ENCODE results near the gene PHF10.

The PHF10 gene

DNA sequence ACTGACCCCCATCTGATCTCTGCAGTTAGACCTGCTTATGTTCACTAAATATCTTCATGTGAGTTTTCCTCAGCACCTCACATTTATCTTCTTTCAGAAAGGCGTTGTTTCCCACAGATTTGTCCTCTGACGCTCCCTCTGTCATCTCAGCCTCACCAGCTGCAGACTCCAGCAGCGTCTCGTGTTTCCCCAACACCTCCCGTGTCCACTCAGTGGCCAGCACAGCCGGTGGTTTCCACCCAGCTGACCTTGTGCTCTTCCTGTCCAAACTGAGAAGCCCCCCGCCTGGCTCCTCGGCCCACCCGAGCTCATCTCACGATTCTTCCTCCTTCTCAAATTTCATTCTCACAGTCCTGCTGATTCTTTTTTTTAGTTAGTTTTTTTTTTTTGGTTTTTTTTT, 39.6 kb upstream of the PHF10 start:
- H3K36me3 ChIP-seq (replicated peaks in 1 of 2; ENCODE audit: control insufficient read depth in 2 of 2, insufficient read depth in 2 of 2, low read length in 2 of 2) = peaks cover 14 to 92% of the 10 kb centered on the region in 2 donors
- no peak overlapping the region for H3K9ac ChIP-seq (ENCODE audit: low read depth, low read length, poor library complexity)
- H2AK5ac ChIP-seq (ENCODE audit: low read depth, low read length) = no peak overlapping the region
- H3K4me2 ChIP-seq (ENCODE audit: insufficient read depth, low read length, poor library complexity, severe bottlenecking) = no peak overlapping the region
- no peak overlapping the region for H3K23ac ChIP-seq (ENCODE audit: low read depth, low read length, poor library complexity)
- H3K79me1 ChIP-seq (ENCODE audit: low read depth, low read length) = no peaks in the 10 kb centered on the region
- H3K18ac ChIP-seq (ENCODE audit: low read length) = no peak overlapping the region
- no peak overlapping the region for H2BK15ac ChIP-seq (ENCODE audit: low read length)
- no peak overlapping the region for H4K91ac ChIP-seq (ENCODE audit: low read depth, low read length, poor library complexity)
- H3K27ac ChIP-seq (replicated peaks; ENCODE audit: low read length) = no peak overlapping the region
- H3K4me3 ChIP-seq (ENCODE audit: low read length in 2 of 2) = no peak overlapping the region
- H4K8ac ChIP-seq (ENCODE audit: low read depth, low read length) = no peak overlapping the region
- no peak for DNase-seq (ENCODE audit: low spot score)
- H3K27me3 ChIP-seq (ENCODE audit: control insufficient read depth in 3 of 3, insufficient read depth in 3 of 3, low read depth in 1 of 3, low read length in 3 of 3) = no peaks in the 10 kb centered on the region
- H2AFZ ChIP-seq (ENCODE audit: low read length) = no peak overlapping the region
- H3K9me3 ChIP-seq (replicated peaks in 1 of 2; ENCODE audit: control insufficient read depth in 2 of 2, insufficient read depth in 1 of 2, low read depth in 1 of 2, low read length in 2 of 2) = no peaks in the 10 kb centered on the region
- no CpG with 5 or more reads among the region's 10 CpGs for WGBS, 2 donors (ENCODE audit: extremely low coverage in 2 of 2, insufficient read length in 2 of 2, insufficient replicate concordance in 1 of 2)
- H3K14ac ChIP-seq (ENCODE audit: low read length) = no peak overlapping the region
- H2BK12ac ChIP-seq (ENCODE audit: low read length) = no peak overlapping the region
- no peaks in the 10 kb centered on the region for H3K4me1 ChIP-seq (ENCODE audit: control insufficient read depth in 2 of 2, insufficient read depth in 1 of 2, low read depth in 1 of 2, low read length in 2 of 2)
- no peak overlapping the region for H3K4ac ChIP-seq (ENCODE audit: low read length)
- H2BK120ac ChIP-seq (ENCODE audit: low read depth, low read length) = no peak overlapping the region
- H2BK5ac ChIP-seq (ENCODE audit: low read length) = no peak overlapping the region

DNA sequence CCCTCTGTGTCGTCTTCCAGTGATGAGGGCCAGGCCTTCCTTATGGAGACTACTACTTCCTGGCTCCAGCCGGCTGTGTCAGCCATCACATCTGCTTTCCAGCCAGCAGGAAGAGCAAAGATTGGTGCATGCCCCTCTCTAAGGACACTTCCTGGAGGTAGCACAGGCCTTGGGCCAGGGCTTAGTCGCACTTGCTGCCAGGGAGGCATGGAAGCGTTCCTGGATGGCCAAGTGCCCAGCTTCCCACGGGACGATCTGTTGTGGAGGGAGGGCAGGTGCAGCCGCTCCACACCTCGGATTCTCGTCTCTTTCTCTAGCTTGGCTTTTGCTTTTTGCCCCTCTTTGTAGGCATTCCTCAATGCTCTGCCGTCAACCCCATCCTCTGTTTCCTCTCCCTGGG, 39.0 kb upstream of the PHF10 start:
- H3K4me3 ChIP-seq (ENCODE audit: low read length in 2 of 2) = no peak overlapping the region
- H3K23ac ChIP-seq (ENCODE audit: low read depth, low read length, poor library complexity) = no peak overlapping the region
- no peaks in the 10 kb centered on the region for H3K4me1 ChIP-seq (ENCODE audit: control insufficient read depth in 2 of 2, insufficient read depth in 1 of 2, low read depth in 1 of 2, low read length in 2 of 2)
- H3K14ac ChIP-seq (ENCODE audit: low read length) = no peak overlapping the region
- WGBS, 2 donors (ENCODE audit: extremely low coverage in 2 of 2, insufficient read length in 2 of 2, insufficient replicate concordance in 1 of 2) = no CpG with 5 or more reads among the region's 10 CpGs
- H3K4ac ChIP-seq (ENCODE audit: low read length) = no peak overlapping the region
- H3K18ac ChIP-seq (ENCODE audit: low read length) = no peak overlapping the region
- H2AFZ ChIP-seq (ENCODE audit: low read length) = no peak overlapping the region
- no peak overlapping the region for H2BK15ac ChIP-seq (ENCODE audit: low read length)
- no peaks in the 10 kb centered on the region for H3K27me3 ChIP-seq (ENCODE audit: control insufficient read depth in 3 of 3, insufficient read depth in 3 of 3, low read depth in 1 of 3, low read length in 3 of 3)
- no peak overlapping the region for H3K9ac ChIP-seq (ENCODE audit: low read depth, low read length, poor library complexity)
- H3K9me3 ChIP-seq (replicated peaks in 1 of 2; ENCODE audit: control insufficient read depth in 2 of 2, insufficient read depth in 1 of 2, low read depth in 1 of 2, low read length in 2 of 2) = no peaks in the 10 kb centered on the region
- no peak overlapping the region for H2BK5ac ChIP-seq (ENCODE audit: low read length)
- H3K36me3 ChIP-seq (replicated peaks in 1 of 2; ENCODE audit: control insufficient read depth in 2 of 2, insufficient read depth in 2 of 2, low read length in 2 of 2) = peaks cover 14 to 93% of the 10 kb centered on the region in 2 donors
- no peak overlapping the region for H4K91ac ChIP-seq (ENCODE audit: low read depth, low read length, poor library complexity)
- no peak overlapping the region for H2BK120ac ChIP-seq (ENCODE audit: low read depth, low read length)
- DNase-seq (ENCODE audit: low spot score) = no peak
- H3K4me2 ChIP-seq (ENCODE audit: insufficient read depth, low read length, poor library complexity, severe bottlenecking) = no peak overlapping the region
- no peak overlapping the region for H4K8ac ChIP-seq (ENCODE audit: low read depth, low read length)
- H3K27ac ChIP-seq (replicated peaks; ENCODE audit: low read length) = no peak overlapping the region
- no peak overlapping the region for H2BK12ac ChIP-seq (ENCODE audit: low read length)
- no peaks in the 10 kb centered on the region for H3K79me1 ChIP-seq (ENCODE audit: low read depth, low read length)
- no peak overlapping the region for H2AK5ac ChIP-seq (ENCODE audit: low read depth, low read length)

DNA sequence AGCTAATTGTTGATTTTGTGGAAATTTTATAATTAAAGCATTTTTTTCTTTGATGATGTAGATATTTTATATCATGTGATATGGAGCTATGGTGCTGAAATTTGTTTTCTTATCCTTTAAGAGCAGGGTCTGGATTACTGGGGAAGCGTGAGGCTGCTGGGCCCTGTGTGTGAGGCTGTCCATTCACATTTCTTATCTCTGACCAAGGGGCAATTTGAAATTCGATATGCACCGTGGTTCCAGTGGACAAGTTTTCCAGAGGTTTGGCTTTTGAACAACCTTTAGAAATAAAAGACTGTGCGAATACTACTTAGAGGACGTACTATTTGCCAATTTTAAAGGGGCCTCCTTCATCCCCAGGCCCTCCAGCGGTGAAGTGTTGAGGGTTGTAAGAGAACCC, 30.9 kb upstream of the PHF10 start:
- Histone ChIP-seq H3K23ac (ENCODE audit: low read depth, low read length, poor library complexity) (no peak overlapping the region), H3K4me3 (ENCODE audit: low read length in 2 of 2) (no peak overlapping the region), H3K27ac (replicated peaks; ENCODE audit: low read length) (no peak overlapping the region), H2BK12ac (ENCODE audit: low read length) (no peak overlapping the region), H2AK5ac (ENCODE audit: low read depth, low read length) (no peak overlapping the region), H3K18ac (ENCODE audit: low read length) (no peak overlapping the region), H3K4me2 (ENCODE audit: insufficient read depth, low read length, poor library complexity, severe bottlenecking) (no peak overlapping the region), H2AFZ (ENCODE audit: low read length) (no peak overlapping the region), H2BK120ac (ENCODE audit: low read depth, low read length) (no peak overlapping the region), H4K8ac (ENCODE audit: low read depth, low read length) (no peak overlapping the region), H3K9me3 (replicated peaks in 1 of 2; ENCODE audit: control insufficient read depth in 2 of 2, insufficient read depth in 1 of 2, low read depth in 1 of 2, low read length in 2 of 2) (no peaks in the 10 kb centered on the region), H2BK15ac (ENCODE audit: low read length) (no peak overlapping the region), H3K4me1 (ENCODE audit: control insufficient read depth in 2 of 2, insufficient read depth in 1 of 2, low read depth in 1 of 2, low read length in 2 of 2) (peaks cover 3 to 14% of the 10 kb centered on the region in 2 donors), H2BK5ac (ENCODE audit: low read length) (no peak overlapping the region), H3K4ac (ENCODE audit: low read length) (no peak overlapping the region), H3K27me3 (ENCODE audit: control insufficient read depth in 3 of 3, insufficient read depth in 3 of 3, low read depth in 1 of 3, low read length in 3 of 3) (no peaks in the 10 kb centered on the region), H3K79me1 (ENCODE audit: low read depth, low read length) (no peaks in the 10 kb centered on the region), H3K36me3 (replicated peaks in 1 of 2; ENCODE audit: control insufficient read depth in 2 of 2, insufficient read depth in 2 of 2, low read length in 2 of 2) (peaks cover 6 to 38% of the 10 kb centered on the region in 2 donors), H4K91ac (ENCODE audit: low read depth, low read length, poor library complexity) (no peak overlapping the region), H3K9ac (ENCODE audit: low read depth, low read length, poor library complexity) (no peak overlapping the region), H3K14ac (ENCODE audit: low read length) (no peak overlapping the region)
- WGBS, 2 donors (ENCODE audit: extremely low coverage in 2 of 2, insufficient read length in 2 of 2, insufficient replicate concordance in 1 of 2) = no CpG with 5 or more reads among the region's 6 CpGs
- DNase-seq (ENCODE audit: low spot score) = no peak

DNA sequence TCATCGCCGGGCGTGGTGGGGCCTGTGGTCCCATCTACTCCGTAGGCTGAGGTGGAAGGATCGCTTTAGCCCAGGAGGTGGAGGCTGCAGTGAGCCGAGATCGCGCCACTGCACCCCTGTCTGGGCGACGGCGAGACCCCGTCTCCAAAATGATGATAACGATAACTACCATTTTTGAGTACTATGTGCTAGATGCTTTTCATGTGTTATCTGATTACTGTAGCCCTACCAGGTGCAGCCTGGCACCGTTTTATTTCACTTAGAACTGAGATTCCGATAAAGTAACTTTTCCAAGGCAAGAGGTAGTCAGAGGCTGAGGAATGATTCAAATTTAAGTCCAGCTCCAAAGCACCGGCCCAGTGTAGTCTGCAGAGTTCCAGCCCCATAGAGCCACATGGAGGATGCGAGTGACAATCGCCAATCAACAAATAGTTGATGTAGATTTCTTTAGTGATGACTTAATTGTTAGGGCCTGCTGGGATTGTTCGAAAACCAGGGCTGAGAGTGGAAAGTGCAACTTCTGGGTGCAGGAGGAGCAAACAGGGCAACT, 27.8 kb upstream of the PHF10 start:
- H3K27me3 ChIP-seq (ENCODE audit: control insufficient read depth in 3 of 3, insufficient read depth in 3 of 3, low read depth in 1 of 3, low read length in 3 of 3) = no peaks in the 10 kb centered on the region
- H2AK5ac ChIP-seq (ENCODE audit: low read depth, low read length) = peak overlapping the region; percentile 66
- H2AFZ ChIP-seq (ENCODE audit: low read length) = peak overlapping the region; percentile 96
- no peak overlapping the region for H2BK120ac ChIP-seq (ENCODE audit: low read depth, low read length)
- peak overlapping the region; percentile 89 for H3K27ac ChIP-seq (replicated peaks; ENCODE audit: low read length)
- H3K9ac ChIP-seq (ENCODE audit: low read depth, low read length, poor library complexity) = peak overlapping the region; percentile 97
- H3K4me2 ChIP-seq (ENCODE audit: insufficient read depth, low read length, poor library complexity, severe bottlenecking) = peak overlapping the region; percentile 67
- H3K18ac ChIP-seq (ENCODE audit: low read length) = peak overlapping the region; percentile 95
- H3K4me3 ChIP-seq (ENCODE audit: low read length in 2 of 2) = peak overlapping the region; percentile 69 to 95
- peaks cover 3 to 15% of the 10 kb centered on the region in 2 donors for H3K4me1 ChIP-seq (ENCODE audit: control insufficient read depth in 2 of 2, insufficient read depth in 1 of 2, low read depth in 1 of 2, low read length in 2 of 2)
- H3K9me3 ChIP-seq (replicated peaks in 1 of 2; ENCODE audit: control insufficient read depth in 2 of 2, insufficient read depth in 1 of 2, low read depth in 1 of 2, low read length in 2 of 2) = peaks cover 0 to 1% of the 10 kb centered on the region in 2 donors
- H3K79me1 ChIP-seq (ENCODE audit: low read depth, low read length) = no peaks in the 10 kb centered on the region
- no CpG with 5 or more reads among the region's 19 CpGs for WGBS, 2 donors (ENCODE audit: extremely low coverage in 2 of 2, insufficient read length in 2 of 2, insufficient replicate concordance in 1 of 2)
- H3K23ac ChIP-seq (ENCODE audit: low read depth, low read length, poor library complexity) = peak overlapping the region; percentile 100
- H4K8ac ChIP-seq (ENCODE audit: low read depth, low read length) = peak overlapping the region; percentile 99
- peak; percentile 4 for DNase-seq (ENCODE audit: low spot score)
- H2BK5ac ChIP-seq (ENCODE audit: low read length) = no peak overlapping the region
- no peak overlapping the region for H3K4ac ChIP-seq (ENCODE audit: low read length)
- no peak overlapping the region for H2BK12ac ChIP-seq (ENCODE audit: low read length)
- H4K91ac ChIP-seq (ENCODE audit: low read depth, low read length, poor library complexity) = peak overlapping the region; percentile 90
- no peak overlapping the region for H3K14ac ChIP-seq (ENCODE audit: low read length)
- no peak overlapping the region for H2BK15ac ChIP-seq (ENCODE audit: low read length)
- H3K36me3 ChIP-seq (replicated peaks in 1 of 2; ENCODE audit: control insufficient read depth in 2 of 2, insufficient read depth in 2 of 2, low read length in 2 of 2) = peaks cover 0 to 20% of the 10 kb centered on the region in 2 donors
